ENCODE data around the gene CEP131.

CEP131 gene

DNA sequence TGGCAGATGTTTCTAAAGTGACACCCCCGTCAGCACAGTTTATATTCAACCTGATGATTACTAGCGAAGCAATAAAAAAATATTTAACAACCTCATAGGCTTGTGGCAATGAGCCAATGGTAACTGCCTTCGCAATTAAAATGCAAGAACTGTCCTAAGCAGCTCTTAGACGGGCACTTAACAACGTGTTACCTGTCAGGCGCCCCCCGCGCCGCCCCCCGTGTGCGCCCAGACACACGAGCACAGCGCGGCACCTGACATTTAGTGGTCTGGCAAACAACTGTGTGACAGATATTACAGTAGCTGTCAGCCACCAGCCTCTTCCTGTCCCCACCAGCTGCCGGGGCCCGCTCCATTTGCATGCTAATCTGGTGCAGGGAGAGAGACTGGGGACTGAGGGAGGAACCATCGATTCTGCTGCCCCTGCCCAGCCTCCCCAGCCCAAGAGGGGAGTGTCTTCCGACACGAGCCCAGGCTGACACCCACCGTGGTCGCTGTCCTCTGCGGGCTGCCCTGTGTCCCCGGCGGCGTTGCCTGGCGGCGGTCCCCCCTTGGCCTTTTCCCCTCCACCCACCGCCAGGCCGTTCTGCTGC lies 29.0 kb upstream of the CEP131 start:
- DNase-seq (ENCODE audit: low read depth in 2 of 3, low spot score in 1 of 3), result no peak

DNA sequence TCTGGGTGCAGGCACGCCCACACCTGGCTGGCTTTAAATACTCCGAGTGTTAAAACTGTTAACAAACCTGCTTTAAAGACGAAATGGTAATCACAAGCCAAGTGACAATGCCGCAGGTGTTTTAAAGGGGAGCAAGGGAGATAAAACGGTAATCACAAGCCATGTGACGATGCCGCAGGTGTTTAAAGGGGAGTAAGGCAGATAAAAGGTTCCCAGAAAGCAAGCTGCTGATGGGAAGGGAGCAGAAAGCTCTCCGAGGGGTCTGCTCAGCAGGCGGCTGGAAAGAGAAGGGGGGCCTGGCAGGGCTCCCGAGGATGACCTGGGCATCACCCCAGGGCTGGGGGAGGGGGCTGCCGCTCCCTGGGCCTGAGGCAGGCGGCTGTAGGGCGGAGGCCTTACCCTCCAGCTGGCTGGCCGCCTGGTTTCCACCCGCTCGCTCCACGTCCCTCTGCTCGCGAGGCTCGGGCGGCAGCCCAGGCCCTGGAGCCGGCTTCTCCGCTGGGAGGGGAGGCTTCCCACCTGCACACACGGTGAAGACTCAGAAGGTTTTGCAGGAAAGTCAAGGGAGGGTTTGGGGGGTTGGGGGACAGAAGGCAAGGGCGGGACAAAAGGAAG lies 28.4 kb upstream of the CEP131 start:
- DNase-seq (ENCODE audit: low read depth in 2 of 3, low spot score in 1 of 3), result no peak

DNA sequence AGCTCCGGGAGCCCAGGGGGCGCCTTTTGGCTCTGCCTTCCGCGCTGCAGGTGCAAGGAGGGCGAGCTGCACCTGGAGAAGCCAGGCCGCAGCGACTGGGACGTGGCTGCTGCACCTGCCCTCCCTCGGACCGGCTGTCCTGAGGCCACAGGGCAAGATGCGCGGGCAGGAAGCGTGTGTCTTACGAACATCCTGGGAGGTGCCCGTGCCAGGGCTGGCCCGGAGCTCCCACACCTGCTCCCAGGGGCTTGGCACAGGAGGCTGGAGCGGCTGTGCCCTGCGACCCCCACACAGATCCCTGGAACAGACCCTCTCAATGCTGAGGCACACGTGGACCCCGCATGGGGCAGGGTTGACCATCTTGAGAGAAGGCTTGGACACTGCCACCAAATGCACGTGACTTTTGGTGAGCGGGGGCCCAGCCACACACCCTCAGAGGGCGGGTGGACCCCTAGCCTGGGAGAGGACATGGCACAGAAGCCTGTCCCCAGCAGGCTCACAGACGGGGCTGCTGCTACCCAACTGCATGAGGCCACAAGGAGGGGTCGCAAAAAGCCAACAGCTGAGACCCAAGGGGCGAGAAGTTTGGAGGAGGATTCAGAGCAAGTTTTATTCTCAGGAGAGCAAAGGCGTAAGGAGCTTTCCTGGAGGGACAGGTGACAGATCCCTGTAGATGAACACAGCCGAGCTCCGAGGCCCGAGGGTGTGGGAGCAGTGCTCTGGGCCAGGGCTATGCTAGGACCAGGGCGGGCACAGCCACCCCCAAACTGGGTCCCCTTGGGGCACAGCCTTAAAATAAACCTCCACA lies 27.7 kb upstream of the CEP131 start:
- no peak for DNase-seq (ENCODE audit: low read depth in 2 of 3, low spot score in 1 of 3)

DNA sequence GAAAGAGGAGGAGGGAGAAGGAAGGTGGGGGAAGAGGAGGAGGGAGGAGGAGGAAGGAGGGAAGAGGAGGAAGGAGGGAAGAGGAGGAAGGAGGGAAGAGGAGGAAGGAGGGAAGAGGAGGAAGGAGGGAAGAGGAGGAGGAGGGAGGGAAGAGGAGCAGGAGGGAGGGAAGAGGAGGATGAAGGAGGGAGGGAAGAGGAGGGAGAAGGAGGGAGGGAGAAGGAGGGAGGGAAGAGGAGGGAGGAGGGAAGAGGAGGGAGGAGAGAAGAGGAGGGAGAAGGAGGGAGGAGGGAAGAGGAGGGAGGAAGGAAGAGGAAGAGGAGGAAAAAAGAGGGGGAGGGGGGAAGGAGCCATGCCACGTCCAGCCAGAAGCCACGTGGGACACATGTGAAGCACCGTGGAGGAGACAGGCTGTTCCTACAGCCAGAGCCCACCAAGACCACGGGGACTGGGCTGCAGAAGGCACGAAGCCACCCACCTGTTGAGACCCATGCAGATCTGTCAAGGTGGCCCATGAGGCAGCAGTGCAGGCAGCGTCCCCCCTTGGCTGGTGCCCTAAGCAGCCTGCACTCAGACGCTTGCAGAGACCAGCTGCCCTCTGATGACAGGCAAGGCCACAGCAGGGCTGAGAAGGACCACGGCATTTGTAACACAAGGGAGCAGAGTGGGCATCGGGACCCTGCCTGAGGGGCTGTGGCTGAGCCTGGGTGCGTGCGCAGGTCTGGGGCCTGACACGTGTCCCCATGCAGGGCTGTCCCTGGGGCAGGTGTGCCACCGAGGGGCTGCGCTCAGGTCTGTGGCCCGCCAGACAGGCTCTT lies 26.7 kb upstream of the CEP131 start:
- DNase-seq (ENCODE audit: low read depth in 2 of 3, low spot score in 1 of 3), result no peak

DNA sequence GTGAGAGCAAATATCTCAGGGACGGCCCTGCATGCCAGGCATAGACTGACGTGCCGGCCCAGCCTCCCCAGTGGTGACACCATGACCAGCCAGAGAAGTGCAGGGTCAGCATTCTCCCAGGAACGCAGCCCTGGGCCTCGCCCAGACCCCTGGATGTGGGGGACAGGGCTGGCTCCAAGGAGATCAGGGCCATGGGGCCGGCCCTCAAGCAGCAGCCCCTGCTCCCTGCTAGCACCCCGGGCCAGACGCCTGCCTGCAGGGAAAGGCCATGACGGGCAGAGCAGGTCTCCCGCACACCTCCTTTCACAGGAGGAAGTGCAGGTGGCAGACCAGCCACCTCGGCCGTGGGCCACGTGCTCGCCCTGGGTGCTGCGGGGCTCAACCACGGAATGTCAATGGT lies 25.9 kb upstream of the CEP131 start:
- DNase-seq (ENCODE audit: low read depth in 2 of 3, low spot score in 1 of 3), result no peak

DNA sequence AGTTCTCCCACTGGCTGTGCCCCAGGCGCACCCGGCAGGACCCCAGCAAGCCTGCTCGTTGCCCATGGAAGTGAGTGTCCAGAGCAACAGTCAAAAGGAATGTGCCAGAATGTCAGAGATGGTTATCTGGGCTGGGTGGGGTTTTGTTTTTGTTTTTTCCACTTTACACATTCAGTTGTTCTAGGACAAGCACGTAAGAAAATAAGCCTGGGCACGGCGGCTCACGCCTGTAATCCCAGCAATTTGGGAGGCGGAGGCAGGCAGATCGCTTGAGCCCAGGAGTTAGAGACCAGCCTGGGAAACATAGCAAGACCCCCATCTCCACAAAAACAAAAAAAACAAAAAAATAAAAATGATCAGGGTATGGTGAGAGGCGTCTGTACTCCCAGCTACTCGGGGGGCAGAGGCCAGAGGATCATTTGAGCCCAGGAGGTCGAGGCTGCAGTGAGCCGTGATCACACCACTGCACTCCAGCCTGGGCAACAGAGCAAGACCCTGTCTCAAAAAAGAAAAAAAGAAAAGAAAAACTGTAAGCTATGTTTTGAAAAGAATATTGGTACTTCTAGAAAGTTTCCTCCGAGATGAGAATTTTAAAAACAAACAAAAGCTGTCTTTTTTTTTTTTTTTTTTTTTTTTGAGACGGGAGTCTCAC lies 24.7 kb upstream of the CEP131 start:
- no peak for DNase-seq (ENCODE audit: low read depth in 2 of 3, low spot score in 1 of 3)

DNA sequence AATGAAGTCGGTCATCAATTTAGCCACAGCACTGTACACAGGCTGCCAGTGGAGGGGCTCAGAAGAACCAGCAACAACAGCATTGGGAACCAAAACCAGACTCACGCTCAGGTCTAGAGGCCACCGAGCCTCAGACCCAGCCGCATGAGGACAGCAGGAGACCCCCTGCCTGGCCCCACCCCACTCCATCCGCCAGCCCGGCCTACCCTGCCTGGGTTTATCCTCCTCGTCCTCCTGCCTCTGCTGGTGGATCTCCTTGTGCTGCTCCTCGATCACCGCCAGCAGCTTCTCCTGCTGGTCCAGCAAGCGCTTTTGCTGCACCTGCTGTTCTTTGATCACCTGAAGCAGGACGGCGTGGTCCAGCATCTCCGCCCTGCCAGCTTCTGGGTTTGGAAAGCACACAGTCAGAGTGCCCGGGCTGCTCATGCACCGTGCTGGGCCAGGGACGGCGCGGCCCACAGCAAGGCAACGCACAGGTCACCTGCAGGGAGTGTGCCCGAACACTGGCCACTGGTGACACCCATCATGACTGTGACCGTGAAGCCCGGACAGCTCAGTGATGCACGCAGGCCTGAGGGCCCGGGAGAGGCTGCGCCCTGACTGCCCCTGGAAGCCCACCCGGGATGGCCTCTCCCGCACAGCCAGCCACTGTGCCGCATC lies 24.0 kb upstream of the CEP131 start:
- DNase-seq (ENCODE audit: low read depth in 2 of 3, low spot score in 1 of 3), result no peak

DNA sequence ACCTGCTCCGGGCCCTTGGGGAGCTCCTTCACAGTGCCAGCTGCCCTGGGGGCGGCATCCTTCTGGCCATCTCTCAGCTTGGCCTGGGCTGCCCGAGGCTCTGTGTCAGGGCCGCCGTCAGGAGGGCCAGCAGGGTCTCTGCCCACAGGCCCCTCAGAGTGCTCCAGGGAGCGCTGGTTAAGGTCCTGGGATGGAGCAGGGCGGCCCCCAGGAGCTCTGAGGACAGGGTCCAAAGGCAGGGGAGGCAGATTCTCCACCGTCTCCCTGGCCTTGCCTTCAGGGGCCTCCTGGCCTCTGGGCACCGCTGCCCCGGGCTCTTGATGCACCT lies 23.5 kb upstream of the CEP131 start:
- DNase-seq (ENCODE audit: low read depth in 2 of 3, low spot score in 1 of 3), result no peak

DNA sequence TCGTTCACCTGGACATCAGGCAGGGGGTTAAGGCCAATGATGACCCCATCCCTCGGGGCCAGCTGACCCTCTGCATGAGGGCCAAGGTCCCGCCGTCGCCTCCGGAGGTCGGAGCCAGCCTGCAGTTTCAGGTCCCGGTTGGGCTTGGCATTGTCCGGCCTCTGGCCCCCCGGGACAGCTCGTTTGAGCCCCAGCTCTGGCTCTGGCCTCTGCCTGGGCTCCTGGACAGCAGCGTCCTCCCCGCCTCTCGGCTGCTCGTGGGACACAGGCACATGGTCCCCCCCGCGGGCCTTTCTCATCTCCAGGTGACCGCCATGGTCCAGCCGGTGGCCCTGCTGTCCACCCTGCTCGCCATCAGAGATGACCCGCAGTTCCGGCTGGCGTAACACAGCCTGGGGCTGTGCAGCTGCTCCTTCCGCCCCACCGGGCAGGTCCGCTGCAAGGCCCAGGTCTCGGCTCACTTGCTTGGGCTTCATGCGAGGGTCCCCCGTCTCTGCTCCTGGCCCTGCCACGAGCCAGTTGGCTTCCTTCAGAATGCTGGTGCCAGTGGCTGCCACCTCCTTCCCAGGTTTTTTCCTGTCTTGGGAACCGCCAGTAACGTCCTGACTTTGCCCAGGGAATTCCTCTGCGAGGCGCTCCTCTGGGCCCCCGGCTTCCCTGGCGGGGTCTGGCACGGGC lies 23.0 kb upstream of the CEP131 start:
- DNase-seq (ENCODE audit: low read depth in 2 of 3, low spot score in 1 of 3), result no peak

DNA sequence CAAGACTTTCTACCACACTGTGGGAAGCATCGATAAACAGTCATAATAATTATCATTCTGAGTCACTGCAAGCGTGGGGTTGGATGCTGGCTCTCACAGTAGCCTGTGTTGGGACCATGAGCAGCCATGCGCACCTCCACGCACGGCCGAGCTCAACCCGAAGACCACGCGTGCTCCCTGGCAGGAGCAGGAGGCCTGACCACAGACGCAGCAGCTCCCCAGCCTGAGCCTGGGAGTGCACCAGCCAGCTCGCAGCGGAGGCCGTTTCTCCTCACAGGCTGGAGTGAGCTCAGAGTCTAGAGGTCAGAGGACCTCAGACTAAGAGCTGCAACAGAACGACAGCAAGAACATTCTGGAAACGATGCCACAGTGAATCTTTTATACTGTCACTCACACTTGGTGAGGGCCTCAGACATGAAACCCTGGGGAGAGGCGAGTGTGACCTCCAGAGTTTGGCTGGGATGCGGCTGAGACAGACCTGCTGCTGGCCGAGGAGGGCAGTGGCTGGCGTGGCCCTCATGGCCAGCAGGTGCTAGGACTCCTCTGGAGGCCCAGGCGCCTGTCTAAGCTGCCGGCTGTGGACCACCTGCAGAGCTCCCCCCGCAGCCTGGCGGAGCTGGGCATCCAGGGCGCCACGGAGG lies 22.4 kb upstream of the CEP131 start:
- DNase-seq (ENCODE audit: low read depth in 2 of 3, low spot score in 1 of 3), result no peak

DNA sequence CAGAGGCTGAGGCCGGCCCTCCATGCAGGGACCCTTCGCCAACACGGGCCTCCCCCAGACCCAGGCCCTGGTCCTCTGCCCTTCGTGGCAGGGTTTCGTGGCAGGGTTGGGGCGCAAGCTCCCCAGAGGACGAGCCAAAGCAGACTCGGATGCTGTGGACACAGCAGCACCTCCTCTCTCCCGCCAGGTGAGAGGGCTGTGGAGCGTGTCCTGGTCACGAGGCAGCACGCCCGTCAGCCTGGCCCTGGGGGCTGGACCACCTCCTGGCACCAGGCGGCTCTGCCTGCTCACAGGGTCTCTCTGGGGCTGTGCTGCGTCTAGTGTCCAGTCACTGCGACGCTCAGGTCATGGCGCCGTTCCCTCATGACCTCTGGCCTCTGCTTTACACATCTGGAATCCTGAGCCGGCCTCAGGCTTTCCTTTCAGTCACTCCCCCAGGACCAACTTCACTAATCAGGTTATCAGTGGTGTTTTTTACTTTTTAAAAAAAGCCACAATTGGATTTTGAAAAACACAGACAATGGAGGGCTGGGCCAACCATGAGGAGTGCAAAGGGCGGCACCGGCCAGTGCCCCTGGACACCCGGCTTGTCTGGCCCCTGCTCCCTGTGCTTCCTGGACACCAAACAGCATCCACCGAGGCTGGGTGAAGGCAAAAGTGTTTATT lies 21.7 kb upstream of the CEP131 start:
- no peak for DNase-seq (ENCODE audit: low read depth in 2 of 3, low spot score in 1 of 3)

DNA sequence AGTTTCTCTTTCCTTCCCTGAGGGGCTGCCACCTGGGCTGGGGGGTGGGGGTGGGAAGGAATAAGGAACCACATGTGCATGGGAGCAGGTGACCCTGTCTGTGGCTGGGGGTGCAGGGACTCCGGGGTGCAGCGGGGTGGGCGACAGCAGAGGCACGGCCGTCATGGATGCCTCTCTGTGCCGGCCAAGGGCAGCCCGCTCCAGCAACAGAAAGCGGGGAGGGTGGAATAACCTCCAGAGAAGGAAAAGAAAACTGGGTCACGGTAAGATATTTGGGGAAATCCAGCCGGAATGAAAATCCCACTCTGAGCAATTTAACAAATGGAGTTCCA lies 20.5 kb upstream of the CEP131 start:
- no peak for DNase-seq (ENCODE audit: low read depth in 2 of 3, low spot score in 1 of 3)

DNA sequence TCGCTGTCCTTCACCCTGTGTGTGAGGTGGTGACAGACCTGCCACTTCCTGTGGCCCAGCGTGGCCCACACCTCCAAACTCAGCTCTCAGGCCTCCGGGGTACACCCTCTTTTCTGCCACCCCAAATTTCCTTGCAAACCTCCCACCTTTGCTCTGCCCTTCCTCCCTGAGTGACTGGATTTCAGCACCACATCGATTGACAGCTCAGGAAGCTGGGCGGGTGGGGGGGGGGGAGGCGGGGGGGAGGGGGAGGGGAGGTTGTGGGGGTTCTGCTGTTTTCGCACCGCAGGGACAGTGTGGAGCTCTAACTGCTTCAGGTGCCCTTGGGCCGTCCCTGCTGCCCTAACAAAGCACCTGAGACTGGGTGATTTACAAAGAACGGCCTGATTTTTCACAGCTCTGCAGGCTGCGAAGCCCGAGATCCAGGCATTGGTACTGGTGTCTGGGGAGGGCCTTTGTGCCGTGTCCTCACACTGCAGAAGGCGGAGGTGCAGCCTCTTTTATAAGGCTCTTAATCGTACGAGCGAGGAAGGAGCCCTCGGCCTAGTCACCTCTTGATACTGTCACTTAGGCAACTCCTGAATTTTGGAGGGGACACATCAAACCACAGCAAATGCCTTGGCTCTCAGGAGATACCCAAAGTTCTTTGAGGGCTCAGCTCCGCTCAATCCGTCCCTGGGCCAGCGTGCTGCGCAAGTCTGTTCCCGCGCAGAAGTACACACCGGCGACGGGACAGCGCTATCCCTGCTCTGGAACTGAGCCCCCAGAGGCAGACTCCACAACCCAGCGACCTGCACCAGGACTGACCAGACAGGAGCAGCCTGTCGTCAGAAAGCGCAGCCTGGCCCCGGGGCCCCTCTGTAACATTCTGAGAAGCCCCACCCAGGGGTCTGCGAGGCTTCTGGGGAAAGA lies 19.9 kb upstream of the CEP131 start:
- no peak for DNase-seq (ENCODE audit: low read depth in 2 of 3, low spot score in 1 of 3)

DNA sequence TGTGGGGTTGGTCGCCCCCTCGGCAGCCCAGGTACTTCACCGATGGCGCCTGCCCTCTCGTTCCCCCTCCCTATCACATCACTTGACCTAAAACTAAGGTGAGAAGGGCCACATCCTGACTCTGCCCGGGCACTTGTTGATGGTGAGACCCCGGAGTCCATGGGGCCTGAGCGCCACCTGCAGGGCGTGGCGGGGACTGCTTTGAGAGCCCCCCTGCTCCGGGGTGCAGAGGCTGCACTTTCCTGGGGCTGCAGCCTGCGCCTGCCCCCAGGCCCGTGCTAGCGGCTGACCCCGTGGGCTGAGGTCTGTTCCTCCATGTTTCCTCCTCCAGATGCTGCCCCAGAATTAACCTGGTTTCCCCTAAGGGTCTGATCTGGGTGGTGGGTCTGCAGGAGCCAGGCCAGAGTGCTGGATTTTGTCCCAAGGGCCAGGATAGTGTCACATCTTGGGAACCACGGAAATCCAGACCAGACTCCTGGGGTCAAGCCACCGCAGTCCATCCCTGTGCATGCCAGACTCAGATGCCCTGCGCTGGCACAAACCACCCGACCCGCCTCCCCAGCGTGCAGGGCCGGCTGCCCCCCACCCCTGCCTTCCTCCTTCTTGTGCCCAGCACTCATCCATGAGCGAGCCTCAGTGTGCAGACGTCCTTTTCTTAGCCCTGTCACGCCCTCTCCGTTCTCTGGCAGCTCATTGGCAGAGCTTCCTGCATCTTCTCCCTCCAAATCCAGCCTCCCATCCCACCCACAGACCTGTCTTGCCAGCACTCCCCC lies 19.1 kb upstream of the CEP131 start:
- peak; percentile 42 to 48 (median 44) for DNase-seq (ENCODE audit: low read depth in 2 of 3, low spot score in 1 of 3)

DNA sequence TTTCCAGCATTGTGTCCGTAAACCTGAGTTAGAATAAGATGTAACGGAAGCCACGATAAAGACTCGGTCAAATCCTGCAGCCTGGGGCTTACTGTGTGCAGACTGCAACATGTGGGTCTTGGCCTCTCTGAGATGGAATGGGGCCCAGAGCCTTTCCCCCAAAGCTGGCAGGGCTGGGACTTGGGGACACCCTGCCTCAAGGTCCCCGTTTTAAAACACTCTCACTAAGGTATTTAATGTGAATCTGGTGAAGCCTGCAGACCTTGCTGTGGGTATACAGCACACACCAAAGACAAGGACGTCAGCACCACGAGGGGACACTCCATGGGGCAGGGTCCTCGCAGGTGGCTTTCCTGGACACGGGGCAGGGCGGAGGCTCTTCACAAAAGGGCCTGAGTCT lies 18.4 kb upstream of the CEP131 start:
- no peak for DNase-seq (ENCODE audit: low read depth in 2 of 3, low spot score in 1 of 3)

DNA sequence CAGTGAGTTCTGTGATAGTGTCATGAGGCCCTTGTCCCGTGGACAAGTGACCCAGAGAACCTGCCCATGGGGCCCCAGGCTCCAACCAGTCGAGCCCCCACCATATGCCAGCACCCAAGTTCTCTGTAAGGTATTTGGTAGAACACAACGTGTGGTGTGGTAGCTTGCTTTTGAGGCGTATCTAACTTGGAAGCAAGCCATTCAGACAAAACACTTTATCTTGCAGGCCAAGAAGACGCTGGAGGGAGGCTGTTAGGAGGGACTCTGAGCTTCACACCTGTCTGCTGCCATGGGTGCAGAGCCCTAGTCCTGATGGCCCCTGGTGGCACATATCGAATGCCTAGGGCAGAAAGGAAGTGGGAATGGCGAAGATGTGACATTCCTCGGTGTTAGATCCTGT lies 18.0 kb upstream of the CEP131 start:
- no peak for DNase-seq (ENCODE audit: low read depth in 2 of 3, low spot score in 1 of 3)

DNA sequence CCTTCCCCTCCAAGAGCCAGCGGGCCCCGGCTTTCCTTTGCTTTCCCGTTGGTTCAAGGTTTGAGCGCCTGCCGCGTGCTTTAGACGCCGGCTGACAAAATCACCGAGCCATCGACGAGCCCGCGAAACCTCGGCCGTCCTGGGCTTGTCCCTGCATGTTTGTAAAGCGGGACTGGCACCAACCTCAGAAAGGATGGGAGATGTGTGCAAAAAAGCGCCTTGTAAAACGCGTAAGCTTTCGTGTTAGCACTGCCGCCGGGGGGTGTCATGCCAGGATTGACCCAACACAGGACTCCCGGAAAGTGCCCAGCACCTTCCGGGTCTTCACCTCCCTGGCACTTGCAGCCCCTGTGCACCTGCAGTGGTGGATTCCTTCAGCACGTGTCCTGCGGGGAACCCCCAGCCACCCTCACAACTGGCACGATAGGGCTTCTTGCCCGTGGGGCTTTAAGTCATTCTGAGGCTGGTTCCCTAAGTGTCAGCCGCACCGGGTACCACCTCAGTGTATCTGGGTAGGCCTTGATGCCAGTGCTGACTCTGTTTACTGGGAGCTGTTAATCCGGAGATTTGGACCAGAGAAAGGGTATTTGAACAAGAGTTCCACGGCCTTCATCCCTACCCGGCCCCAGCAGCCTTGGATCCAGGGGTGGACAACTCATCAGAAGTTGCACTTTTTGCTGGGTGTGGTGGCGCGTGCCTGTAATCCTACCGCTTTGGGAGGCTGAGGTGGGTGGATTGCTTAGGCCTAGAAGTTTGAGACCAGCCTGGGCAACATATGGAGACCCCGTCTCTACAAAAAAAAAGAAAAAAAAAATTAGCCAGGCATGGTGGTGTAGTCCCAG lies 17.2 kb upstream of the CEP131 start:
- DNase-seq (ENCODE audit: low read depth in 2 of 3, low spot score in 1 of 3), result peak; percentile 38 to 39 (median 38)
